Left kidney (tissue), 2 donors: ENCODE results near the gene MVD. TPM values are rescaled to one million over a fixed set of nuclear protein-coding genes. Genes with fewer than 3 reads are reported as not detected.
"Not testable (repeated sequence)": the region's sequence is repeated elsewhere in the genome, so short reads cannot be mapped to it uniquely, and the experiment has no call there.

Source experiments
- DNase-seq: peaks from one replicate; pipeline ENCODE4 v3.0.0-alpha.2; 2013
- polyA plus RNA-seq: library from polyadenylated mRNA; unstranded; fragments of 120-200 nt; gene quantifications from one replicate; pipeline ENCODE4 v1.2.1, GENCODE V29; 2013; ENCODE audit not compliant: insufficient read length

MVD gene
- polyA plus RNA-seq, 1 donor, result 24.5 TPM

DNA sequence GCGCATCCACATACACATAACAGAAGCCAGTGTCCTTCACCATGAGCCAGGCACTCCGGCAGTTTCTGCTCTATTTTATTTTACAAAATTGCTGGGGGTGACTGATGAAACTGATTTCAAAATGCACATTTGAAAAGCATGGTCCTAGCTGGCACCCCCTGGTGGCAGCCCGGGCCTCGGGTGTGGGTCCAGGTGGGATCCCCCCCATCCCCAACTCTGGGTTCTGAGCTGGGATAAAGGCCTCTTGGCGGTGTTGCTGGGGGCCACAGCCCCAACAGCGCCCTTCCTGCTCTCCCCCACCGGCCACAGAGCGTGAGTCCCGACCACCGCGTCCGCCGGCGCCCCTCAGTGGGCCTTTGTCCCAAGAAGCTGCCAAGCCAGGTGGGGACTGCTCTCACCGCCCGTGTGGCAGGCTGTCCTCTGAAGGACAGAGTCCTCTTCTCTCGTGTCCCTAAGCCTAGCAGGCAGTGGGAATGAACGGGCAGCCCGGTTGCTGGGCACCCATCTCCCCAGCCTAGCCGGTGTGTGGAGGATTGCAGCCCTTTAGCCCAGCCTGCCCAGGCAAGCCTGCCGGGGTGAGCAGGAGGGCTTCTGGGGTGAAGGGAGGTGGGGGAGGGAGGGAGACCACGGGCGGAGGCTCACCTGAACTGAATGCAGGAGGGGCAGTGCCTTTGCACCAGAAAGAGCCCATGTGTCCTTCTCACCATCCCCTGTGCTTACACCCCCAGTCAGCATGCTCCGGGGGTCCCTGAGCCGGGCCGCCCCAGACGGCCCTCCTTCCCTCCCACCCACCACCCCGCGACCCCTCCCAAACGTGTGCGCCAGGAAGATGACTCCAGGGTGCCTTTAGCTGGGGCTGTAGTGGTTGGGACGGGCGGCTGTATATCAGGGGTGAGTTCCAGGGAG lies 22.5 kb upstream of the MVD start:
- DNase-seq, result no peak

DNA sequence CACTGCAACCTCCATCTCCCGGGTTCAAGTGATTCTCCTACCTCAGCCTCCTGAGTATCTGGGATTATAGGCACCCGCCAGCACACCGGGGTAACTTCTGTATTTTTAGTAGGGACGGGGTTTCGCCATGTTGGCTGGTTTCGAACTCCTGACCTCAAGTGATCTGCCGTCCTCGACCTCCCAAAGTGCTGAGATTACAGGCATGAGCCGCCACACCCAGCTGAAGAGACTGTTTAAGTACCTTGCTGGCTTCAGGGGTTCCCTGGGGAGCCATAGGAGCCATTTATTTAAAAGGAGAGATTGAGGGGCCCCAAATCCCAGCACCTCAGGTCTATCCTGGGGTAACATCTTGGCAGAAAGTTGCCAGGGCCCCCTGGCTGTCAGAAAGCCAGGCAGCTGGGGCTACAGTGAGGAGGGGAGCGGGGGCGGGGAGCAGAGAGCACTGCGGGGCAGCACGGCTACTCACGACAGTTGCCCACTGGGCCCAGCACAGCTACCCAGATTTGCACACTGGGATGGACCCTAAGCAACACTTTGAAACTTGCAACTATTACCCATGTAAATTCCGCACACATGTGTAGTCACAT lies 21.8 kb upstream of the MVD start:
- DNase-seq, result no peak

GRCh38 chr16:88681709-88682451 lies 19.0 kb upstream of the MVD start:
- no peak for DNase-seq

DNA sequence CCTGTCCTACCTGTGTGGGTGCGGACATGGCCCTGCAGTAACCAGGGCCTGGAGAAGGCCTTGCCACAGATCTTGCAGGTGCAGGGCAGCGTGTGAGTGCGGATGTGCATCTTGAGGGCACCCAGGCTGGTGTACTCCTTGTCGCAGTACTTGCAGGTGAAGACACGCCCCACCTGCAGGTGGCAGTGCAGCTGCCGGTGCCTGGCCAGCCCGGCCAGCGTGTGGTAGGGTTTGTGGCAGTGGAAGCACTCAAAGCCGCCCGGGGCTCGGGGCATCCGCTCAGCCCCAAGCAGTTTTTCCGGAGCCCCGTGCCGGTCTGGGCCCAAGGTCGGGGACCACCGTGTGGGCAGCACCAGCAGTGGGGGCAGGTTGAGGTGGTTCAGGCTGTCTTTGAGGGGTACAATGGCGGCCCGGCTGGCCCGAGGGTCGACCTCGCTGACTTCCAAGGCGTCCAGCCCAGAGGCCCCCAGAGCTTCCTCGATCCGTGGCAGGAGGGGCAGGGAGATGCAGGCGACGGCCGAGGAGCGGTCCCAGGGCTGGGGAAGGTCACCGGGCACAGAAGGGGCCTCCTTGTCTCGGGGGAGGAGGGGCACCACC lies 18.3 kb upstream of the MVD start:
- no peak for DNase-seq

DNA sequence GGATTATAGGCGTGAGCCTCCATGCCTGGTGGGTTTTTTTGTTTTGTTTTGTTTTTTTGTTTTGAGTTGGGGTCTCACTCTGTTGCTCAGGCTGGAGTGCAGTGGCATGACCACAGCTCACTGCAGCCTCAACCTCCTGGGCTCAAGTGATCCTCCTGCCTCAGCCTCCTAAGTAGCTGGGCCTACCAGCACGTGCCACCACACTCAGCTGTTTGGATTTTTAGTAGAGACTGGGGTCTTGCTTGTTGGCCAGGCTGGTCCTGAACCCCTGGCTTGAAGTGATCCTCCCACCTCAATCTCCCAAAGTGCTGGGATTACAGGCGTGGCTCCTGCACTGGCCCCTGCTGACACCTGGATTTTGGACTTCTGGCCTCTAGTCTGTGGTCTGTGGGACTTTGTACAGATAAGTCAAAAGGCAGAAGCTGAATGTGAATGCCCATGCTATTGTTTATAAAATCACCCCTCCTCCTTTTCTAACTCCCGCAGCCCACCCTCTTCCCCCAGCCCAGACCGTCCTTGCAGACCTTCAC lies 17.7 kb upstream of the MVD start:
- no peak for DNase-seq

DNA sequence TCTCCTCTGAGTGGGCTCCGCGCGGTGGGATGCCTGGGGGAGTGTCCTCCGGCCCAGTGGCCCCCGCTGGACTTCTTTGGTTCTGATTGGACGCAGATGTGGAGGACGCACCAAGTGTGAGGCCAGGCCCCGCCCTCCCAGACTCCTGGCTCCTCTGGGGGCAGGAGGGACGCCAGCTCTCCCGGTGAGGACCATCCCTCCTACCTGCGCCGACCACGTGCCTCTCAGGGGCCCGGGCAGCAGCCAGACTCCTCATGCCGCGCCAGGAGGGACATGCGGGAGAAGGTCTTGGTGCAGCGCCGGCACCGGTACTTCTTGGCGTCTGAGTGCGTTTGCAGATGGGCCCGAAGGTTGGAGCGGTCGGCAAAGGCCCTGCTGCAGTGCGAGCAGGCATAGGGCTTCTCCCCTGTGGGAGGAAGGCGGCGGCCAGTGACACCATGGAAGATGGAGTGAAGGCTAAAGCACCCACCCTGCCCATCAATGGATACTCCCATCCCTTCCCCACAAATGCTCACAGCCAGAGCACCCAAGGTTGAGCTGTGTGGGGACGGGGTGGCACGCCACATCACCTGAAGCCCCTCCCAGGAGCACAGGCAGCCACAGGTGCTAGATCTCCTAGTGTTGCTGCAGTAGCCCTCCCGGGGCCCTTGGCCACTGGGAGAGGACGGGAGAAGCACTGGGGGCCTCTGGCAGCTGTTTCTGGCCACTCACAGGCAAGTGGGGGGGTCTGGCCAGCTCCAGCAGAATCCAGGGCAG lies 15.5 kb upstream of the MVD start:
- DNase-seq, result no peak

- no peak for DNase-seq
Observed at GRCh38 chr16:88677721-88678120, 14.8 kb upstream of the MVD start.

GRCh38 chr16:88676502-88677242 lies 13.8 kb upstream of the MVD start:
- no peak for DNase-seq

GRCh38 chr16:88673716-88674379 lies 11.0 kb upstream of the MVD start:
- DNase-seq, result no peak

- DNase-seq, result no peak
Observed at GRCh38 chr16:88672776-88673175, 9.9 kb upstream of the MVD start.

- no peak for DNase-seq
Observed at GRCh38 chr16:88671806-88672205, 8.9 kb upstream of the MVD start.

DNA sequence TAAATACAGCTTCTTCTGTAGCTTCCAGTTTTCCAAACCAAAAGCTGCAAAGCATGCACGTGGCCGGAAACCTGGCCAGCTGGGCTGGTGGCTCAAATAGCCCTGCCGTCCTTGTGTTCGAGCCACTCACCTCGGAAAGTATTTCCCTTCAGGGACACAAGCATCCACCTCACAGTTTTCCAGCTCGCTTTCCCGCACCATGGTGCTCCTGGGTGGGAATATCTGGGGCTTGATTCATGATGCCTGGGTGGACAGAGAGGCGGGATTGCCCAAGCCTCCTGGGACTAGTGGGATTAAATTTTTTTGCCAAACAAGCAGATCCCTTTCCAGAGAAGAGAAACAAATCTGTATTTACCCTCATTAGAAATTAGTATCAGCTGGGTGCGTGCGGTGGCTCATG lies 7.1 kb upstream of the MVD start:
- no peak for DNase-seq

- DNase-seq, result not testable (repeated sequence)
Observed at GRCh38 chr16:88669493-88669892, 6.6 kb upstream of the MVD start.

- DNase-seq, result no peak
Observed at GRCh38 chr16:88667461-88667860, 4.6 kb upstream of the MVD start.

- DNase-seq, result no peak
Observed at GRCh38 chr16:88665570-88665969, 2.7 kb upstream of the MVD start.

DNA sequence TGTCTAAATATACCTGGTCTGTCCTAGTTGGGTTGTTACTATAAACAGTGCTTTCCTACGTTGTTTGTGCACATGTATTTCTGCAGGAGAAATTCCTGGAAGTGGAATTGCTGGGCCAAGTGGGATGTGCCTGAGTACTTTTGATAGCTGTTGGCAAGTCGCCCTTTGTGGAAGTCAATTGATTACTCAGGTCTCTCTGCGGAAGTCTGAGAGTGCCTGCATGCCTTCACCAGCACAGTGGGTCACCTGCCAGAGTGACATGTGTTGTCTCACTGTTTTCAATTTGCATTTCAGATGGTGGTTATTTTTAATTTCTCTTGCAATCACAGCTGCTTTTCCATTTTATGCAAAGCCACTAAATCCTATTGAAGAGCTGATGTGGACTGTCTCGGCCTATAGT lies 2.3 kb upstream of the MVD start:
- no peak for DNase-seq

GRCh38 chr16:88662222-88662842 lies 559 bp downstream of the MVD start:
- DNase-seq, result no peak

DNA sequence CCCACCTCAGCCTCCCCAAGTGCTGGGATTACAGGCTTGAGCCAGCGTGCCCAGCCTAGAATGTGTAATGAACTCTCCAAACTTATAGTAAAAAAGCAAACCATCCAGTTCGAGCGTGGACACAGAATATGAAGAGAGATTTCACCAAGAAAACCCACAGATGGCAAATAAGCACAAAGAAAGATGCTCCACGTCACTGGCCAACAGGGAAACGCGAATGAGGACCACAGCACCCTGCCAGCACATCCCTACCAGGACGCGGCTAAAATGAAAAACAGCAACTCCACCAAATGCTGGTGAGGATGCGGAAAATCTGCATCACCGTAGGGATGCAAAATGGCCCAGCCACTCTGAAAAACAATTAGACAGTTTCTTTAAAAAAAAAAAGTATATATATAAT lies 1.4 kb downstream of the MVD start:
- no peak for DNase-seq

DNA sequence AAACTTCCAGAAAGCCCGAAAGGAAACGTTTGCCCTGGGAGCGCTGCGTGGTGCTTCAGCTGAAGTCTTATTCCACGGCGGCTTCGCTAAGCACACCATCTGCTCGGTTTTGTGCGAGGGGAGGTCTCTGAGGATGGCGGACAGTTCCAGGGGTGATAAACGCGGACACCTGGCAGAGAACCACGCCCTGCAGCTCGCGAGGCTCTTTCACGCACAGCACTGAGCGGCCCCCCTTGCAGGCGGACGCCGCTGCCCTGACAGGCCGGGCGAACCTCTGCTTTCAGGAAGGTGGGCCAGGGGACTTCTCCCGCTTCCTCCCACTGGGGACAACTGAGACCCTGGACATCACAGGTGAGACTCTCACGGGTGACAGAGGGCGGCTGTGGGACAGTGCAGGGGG lies 3.7 kb downstream of the MVD start:
- no peak for DNase-seq

GRCh38 chr16:88658714-88659113 lies 4.2 kb downstream of the MVD start:
- DNase-seq, result no peak
